HG02981 (cell line): ENCODE data around the gene FPR1.
"Not testable (repeated sequence)": the region's sequence is repeated elsewhere in the genome, so short reads cannot be mapped to it uniquely, and the experiment has no call there.

ENCODE experiments used
- ATAC-seq: cut with Tn5 transposase; IDR thresholded peaks from one replicate; pipeline ENCODE4 v1.9.1; 2021; ENCODE audit warnings: mild to moderate bottlenecking, moderate library complexity; ENCODE audit not compliant: unreplicated experiment

The FPR1 gene

DNA sequence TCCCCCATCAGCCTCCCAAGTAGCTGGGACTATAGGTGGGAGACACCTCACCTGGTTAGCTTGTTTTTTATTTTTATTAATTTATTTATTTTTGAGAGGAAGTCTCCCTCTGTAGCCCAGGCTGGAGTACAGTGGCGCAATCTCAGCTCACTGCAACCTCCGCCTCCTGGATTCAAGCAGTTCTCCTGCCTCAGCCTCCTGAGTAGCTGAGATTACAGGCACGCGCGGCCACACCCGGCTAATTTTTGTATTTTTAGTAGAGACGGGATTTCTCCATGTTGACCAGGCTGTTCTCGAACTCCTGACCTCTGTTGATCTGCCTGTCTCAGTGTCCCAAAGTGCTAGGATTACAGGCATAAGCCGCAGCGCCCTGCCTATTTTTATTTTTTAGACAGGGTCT is 13.2 kb downstream of the FPR1 start:
- ATAC-seq = not testable (repeated sequence)

DNA sequence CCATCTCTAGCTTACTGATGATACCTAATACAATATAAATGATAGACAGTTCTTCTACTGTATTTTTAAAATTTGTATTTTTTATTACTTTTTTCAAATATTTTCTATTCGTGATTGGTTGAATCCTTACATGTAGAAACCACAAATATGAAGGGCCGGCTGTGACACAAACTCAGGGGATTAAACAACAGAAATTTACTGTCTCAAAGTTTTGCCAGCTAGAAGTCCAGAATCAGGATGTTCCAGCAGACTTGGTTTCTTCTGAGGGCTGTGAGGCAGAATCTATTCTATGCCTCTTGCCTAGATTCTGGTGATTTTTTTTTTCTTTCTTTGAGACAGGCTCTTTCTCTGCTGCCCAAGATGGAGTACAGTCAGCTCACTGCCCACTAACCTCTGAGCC is 13.8 kb downstream of the FPR1 start:
- no peak for ATAC-seq

DNA sequence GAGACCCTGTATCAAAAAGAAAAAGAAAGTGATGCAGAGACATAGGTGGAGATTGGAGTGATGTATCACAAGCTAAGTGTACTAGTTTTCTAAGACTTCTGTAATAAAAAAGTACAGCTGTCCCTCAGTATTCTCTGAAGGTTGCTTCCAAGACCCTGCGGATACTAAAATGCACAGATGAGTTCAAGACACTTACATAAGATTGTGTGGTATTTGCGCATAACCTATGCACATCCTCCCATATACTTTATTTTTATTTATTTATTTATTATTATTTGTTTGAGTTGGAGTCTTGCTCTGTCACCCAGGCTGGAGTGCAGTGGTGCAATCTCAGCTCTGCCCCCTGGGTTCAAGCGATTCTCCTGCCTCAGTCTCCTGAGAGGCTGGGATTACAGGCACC is 14.3 kb downstream of the FPR1 start:
- no peak for ATAC-seq

DNA sequence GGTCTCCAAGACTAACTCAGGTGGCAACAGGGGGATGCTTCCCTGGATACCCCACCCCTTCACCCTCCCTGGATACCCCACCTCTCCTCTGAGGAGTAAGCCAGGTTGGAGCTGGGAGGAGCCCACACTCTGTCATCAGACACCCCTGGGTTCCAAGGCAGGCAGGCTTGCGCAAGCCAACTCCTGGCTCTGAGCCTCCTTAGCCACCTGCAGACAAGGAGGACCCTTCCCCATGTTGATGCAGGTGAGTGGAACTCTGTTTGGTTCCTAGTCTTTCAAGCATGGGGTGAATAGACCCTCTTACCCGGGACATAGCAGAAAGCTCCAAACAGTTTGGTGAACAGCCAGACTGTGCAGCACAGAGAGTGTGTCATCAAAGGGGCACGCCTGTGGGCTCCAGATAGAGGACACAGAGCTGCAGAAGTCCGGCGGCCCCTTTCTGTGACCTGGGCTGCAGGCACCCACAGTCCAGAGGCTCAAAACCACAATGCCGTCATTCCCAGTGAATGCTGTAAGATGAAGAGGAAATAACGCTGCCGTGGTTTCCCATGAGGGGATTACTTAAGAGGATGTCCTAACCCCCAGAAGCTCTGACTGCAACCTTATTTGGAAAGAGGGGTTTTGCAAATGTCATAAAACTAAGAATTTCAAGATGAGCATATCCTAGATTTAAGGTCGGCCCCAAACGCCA is 15.8 kb downstream of the FPR1 start:
- no peak for ATAC-seq

DNA sequence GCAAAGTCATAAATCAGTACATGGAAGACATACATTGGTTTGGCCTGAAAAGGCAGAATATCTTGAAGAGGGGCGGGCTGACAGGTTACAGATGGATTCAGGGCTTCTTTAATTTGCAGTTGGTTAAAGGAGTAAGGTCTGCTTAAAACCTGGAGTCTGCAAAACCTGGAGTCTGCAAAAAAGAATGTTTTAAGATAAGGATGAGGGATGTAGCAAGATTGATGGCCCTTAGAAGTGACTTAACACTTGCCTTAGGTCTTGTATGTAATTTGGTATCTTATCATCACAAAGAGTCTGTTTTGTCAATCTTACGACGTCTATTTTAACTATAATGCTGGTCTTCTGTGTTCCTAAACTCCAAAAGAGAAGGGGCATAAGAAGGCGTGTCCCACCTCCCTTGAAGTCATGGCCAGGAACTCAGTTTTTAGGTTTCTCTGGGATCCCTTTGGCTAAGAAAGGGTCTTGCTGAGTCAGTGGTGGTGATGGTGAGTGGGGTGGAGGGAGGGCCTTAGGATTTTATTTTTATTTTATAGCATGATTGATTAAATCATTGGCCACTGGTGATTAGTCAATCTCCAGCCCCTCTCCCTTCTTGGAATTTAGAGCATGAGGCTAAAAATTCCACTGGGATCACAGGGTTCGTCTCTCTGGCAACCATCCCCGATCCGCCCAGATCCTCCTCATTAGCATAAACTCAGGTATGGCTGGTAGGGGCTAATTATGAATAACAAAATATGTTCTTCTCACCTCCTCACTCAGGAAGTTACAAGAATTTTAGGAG is 17.7 kb downstream of the FPR1 start:
- ATAC-seq = no peak

DNA sequence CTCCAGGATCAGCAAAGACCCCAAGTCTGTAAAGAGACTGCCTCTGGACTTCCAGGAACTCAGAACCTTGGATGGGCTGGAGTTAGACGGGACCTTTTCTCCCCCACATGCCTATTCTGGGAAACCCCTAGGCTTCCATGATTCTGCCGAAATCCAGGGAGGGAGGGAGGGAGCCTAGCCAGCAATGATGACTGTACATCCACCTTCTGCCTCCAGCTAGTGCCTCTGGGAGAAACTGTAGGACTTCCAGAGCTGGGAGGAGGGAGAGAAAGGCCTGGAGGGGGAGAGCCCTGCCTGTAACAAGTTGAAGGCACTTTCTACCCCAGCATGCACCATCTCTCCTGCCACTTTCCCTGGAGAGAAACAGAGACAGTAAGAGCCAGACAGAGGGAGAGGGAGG is 21.9 kb downstream of the FPR1 start:
- ATAC-seq = no peak

DNA sequence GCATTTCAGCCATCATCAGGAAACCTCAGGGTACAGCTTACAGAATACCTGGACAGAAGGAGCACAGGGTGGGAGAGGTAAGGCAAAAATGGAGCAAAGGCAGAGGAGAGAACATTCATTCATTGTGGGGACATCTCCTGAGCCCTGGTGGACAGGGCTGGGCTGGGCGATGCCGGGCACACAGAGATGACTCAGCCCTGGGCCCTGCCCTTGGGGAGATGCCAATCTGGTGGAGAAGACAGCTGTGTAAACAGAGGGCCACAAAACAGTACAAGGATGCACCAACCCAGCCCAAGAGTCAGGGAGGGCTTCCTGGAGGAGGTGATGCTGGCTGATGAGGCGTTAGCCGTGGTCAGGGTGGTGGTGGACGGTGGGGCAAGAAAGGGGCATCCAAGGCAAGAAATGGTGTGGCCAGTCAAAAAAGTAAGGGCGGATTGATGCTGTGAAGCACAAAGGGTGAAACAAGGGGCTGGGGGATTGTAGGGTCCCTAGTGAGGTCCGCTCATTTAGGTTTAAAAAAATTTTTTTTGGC is 24.3 kb downstream of the FPR1 start:
- no peak for ATAC-seq

DNA sequence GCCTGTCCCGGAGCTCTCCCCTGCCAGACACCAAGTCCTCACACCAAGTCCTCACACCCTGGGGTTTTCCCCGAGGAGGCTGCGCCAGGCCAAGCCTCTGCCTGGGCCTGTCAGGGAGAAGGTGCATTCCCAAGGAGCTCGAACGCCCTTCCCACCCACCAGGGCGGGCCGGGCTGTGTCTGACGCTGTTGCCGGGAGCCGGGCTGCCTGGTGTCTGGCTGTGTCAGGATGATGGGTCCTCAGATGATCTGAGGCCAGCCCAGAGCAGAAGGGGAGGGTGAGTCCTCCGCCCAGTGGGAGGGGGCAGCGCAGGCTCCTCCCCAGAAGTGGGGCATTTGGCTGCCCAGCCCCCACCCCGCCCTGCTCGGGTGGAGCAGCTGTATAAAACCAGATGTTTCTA is 25.6 kb downstream of the FPR1 start:
- no peak for ATAC-seq

DNA sequence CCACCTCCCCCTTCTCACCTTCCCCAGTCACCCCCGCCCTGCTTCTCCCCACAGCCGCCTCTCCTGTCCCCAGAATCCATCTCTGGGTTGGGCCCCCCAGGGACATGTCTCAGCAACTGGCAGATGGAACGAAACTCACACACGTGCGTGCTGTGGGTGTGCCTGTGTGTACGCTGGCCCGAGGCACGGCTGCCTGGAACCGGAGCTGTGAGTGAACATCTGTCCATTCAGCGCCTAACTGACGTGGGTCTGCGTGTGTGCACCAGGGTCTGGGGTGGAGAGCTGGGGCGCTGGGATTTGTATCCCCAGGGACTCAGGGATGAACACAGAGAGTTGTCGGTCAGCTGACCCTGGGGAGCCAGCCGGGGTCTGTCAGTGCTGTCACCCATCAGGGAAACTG is 27.1 kb downstream of the FPR1 start:
- ATAC-seq = no peak

DNA sequence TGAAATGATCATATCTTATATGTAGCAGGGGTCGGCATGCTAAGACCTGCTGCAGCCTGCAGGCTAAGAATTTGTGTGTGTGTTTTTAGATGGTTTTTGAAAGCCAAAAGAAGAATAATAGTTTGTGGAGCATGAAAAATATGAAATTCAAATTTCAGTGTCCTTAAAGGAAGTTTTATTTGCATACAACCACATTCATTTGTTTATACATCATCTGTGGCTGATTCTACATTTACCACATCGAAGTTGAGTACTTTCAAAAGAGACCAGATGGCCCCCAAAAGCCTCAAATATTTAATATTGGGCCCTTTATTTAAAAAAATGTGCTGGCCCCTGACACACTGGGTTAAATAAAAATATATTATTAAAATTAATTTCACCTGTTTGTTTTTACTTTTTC is 29.2 kb downstream of the FPR1 start:
- ATAC-seq = no peak

DNA sequence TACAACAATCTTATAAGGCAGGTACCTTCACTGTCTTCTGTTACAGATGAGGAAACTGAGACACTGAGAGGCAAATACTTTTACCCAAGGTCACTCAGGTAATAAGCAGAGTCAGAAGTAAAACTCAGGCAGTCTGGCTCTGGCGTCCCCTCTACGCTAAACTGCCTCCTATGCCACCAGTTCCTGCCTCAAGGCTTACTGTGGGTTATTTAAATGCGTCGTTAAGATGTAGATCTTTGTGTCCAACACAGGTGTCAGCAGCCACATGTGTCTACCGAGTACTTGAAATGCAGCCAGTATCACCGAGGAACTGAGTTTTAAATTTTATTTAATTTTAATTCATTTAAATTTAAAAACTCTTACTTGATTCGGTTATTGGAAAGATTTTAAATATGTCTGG is 29.8 kb downstream of the FPR1 start:
- ATAC-seq = no peak

DNA sequence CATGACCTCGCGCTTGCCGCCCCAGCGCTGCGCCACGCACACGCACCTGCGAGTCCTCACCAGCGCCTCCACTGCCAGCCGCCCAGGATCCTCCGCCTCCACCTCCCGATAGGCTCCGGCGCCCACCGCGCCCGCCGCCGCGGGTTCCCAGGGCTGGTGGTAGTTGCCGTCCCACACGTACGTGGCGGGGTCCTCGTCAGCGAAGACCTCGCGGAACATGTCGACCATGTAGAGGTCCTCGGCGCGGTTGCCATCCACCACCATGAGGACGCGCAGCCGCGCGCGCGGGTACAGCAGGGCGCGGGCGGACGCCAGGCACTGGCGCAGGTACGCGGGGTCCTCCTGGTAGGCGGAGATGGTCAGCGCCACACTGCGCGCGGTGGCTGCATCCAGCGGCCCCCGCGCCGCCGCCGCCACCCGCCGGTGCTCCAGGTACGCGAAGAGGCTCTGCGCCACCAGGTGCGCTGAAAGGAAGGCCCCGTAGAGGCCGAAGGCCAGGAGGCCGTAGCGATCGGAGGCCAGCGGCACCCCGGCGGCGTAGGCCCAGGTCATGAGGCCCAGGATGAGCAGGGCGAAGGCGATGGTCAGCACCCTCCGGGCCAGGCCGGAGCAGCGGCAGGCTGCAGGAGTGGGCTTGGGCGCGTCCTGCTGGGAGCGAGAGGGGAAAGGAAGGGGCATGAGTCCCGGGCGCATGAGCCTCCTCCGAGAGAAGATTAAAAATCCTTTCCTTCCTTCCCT is 32.3 kb downstream of the FPR1 start:
- ATAC-seq = no peak

DNA sequence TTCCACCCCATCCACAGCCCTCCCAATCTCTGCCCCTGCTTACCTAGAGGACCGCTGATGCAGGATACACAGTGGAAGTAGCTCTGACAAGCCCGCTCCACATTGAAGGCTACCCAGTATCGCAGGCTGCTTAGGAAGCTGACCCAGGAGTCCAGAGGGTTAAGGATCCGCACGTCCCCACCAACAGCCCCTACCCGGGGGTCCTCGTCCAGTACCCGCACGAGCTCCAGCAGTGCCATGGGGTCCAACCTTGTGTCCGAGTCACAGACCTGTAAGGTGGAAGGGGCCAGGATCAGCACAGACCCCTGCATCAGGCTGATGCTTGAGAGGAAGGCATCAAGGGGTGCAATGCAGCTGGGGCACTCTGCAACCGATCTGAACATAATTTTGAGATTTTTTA is 34.8 kb downstream of the FPR1 start:
- ATAC-seq = no peak

DNA sequence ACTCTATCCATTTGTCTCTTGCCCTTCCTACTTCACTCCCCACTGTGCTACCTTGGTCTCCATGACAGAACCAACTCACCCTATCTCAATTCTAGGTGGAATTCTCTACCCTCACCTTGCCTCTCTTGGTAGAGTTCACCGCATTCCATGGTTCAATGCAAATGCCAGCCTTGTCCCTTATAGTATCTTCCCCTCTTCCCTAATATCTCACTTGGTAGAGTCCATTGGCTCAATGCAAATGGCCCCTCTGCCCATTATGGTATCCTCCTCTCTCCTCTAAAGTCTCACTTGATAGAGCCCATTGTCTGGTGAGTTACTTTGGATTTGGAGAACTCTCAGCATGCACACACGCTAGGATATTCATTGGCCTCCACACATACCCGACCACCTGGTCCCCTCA is 35.8 kb downstream of the FPR1 start:
- no peak for ATAC-seq

DNA sequence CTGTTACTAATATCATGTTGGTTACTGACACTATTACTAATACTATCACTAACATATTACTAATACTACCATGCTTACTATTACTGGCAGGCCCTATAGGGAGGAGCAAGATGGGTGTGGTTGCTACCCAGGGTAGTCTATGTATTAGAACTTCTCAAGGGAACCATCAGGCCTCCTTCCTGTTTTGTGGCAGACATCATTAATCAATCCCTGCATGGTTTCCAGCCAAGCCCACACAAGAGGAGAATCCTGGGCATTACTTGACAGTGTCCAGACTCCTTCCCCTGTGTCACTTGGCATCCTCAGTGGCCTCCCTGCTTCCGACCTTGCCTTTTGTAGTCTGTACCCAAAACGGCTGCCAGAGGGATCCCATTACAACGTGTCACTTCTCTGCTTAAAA is 36.8 kb downstream of the FPR1 start:
- no peak for ATAC-seq

DNA sequence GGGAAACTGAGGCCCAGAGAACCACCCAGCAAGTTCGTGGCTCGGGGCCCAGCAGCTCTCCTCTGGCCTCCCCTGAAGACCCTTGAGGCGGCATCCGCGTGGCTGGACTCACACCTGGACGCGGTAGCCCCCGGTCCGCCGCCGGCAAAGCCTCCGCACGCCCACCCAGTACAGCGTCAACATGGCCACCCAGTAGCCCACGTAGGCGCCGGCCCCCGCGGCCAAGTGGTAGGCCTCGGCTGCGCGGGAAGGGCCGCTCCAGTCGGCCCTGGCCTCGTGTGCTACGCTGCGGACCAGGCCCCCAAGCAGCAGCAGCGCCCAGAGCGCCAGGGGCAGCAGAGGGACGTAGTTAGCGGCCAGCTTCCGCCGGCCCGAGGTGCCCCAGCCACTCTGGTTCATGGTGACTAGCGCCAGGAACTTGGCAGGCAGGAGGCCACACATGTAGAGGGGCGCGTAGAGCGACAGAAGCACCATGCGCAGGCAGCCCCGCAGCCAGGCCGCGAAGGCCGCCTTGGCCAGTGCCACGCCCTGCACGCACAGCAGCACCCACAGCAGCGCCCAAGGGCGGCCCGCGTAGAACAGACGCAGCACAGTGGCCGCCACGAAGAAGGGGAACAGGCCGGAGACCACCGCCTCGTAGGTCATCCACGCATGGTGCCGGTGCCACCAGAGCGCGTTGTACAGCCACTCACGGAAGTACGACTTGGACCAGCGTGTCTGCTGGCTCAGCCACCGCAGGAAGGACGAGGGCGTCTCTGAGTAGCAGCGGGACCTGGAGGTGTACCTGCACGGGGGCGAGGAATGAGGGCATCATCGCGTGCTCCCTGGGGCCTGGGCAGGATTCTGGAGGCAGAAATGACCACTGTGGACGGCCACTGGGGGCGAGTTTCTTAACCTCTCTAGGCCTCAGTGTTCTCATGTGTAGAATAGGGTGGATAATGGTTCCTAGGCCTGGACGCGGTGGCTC is 38.1 kb downstream of the FPR1 start:
- ATAC-seq = no peak

DNA sequence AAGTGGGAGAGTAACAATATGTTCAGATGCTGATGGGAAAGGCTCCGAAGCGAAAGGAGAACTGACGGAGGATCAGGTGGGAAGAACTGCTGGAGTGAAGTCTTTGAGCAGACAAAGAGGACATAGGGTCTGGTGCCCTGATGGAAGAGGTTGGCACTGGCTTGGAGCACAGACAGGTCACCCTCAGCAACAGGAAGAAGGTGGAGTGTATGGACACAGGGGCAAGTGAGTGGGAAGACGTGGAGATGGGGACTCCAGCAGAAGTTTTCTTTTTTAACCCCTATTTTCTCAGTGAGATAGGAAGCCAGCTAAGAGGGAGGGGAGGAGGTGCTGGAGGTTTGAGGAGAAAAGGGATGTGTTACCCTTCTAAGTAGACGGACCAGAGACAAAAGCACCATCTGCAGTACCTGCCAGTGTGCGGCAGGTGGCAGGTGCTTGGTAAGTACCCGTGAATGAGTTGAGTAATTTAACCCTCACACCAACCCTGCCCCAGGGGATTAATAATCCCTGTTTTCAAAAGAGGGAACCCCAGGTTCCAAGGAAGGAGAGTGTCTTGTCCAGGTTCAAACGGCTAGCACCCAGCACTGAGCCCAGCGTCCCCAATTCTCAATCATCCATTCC is 39.1 kb downstream of the FPR1 start:
- ATAC-seq = no peak

DNA sequence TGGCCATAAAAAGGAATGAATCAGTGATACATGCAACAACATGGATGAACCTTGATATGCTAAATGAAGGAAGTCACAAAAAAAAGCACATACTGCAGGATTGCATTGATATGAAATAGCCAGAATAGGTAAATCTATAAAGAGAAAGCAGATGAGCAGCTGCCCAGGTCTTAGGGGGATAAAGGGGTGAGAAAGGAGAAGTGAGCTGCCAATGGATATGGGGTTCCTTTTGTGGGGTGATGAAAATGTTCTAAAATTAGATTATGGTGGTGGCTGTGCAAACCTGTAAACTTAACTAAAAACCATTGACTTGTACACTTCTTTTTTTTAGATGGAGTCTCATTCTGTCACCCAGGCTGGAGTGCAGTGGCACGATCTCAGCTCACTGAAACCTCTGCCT is 40.0 kb downstream of the FPR1 start:
- ATAC-seq = no peak

DNA sequence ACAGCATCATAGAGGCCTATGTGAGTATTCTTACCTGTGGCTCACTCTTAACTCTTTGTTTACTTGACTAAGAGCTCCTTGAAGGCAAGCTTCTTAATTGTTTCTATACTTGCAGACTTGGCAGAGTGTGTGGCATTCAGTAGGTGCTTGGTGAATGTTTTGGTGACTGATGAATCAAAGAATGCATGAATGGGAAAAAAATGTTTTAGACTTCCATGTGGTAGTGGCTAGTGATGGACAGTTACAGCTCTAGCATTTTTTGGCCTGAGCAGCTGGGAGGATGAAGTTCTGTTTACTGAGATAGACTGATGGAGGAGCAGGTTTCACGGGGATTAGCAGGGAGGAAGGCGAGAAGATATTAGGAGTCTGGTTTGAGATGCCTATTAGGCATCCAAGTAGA is 41.5 kb downstream of the FPR1 start:
- no peak for ATAC-seq

DNA sequence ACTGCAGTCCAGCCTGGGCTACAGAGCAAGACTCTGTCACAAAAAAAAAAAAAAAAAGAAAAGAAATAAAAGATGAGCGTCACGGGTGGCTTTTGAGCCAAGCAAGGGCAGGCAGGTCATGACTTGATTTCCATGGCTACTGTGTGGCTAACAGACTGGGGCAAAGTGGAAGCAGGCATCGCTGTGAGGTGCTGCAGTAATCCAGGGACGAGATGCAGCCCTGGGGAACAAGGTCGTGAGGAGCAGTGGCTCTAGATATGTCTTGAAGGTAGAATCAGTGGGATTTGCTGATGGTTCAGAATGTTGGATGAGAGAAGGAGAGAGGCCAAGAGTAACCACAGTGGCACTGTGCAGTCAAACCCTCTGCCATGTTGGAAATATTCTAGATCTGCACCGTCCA is 42.1 kb downstream of the FPR1 start:
- ATAC-seq = no peak
